K562 (cell line): Measurements from ENCODE around the gene ATP6V0A1. TPM values are rescaled to one million over a fixed set of nuclear protein-coding genes. Genes with fewer than 3 reads are reported as not detected.
A peak's percentile ranks its signal among the peaks of the same experiment; 100 is the strongest.

Experiments used
- ATF3 ChIP-seq, 2 experiments: fragments of 450-650 bp in 1 of 2; sonication (generic) in 1 of 2; formaldehyde crosslinking in 1 of 2; IDR thresholded peaks in 1 of 2; conservative IDR thresholded peaks in 1 of 2; 2 replicates each; pipeline versions ENCODE4 v1.6.1 to v1.8.1; 2016 to 2023; ENCODE audit warnings: mild to moderate bottlenecking in 2 of 2, moderate library complexity in 2 of 2, inconsistent platforms in 1 of 2, missing genetic modification reagents in 1 of 2
- C11orf30 ChIP-seq: fragments of 450-650 bp; IDR thresholded peaks from 2 replicates; pipeline ENCODE4 v1.6.1; 2016; ENCODE audit warnings: low read depth, mild to moderate bottlenecking
- ELF1 ChIP-seq: fragments of 200-800 bp; sonication (Bioruptor generic); IDR thresholded peaks from 2 replicates; pipeline ENCODE4 v1.6.1; 2016; ENCODE audit warnings: missing genetic modification characterization, missing compliant biosample characterization
- EP300 ChIP-seq: IDR thresholded peaks from 2 replicates; pipeline ENCODE4 v1.6.1; 2012; ENCODE audit warnings: low read length, improper control_type of control experiment
- ESRRA ChIP-seq: fragments of 450-650 bp; IDR thresholded peaks from 2 replicates; pipeline ENCODE4 v1.6.1; 2014; ENCODE audit warnings: low read depth, mild to moderate bottlenecking, moderate library complexity, borderline replicate concordance
- EZH2 ChIP-seq: IDR thresholded peaks from 2 replicates; pipeline ENCODE4 v1.6.1; 2012; ENCODE audit warnings: low read depth, mild to moderate bottlenecking, inconsistent platforms, low read length, borderline replicate concordance
- HDGF ChIP-seq: fragments of 450-650 bp; IDR thresholded peaks from 2 replicates; pipeline ENCODE4 v1.6.1; 2016
- MAFK ChIP-seq: IDR thresholded peaks from 2 replicates; pipeline ENCODE4 v1.6.1; 2011; ENCODE audit warnings: low read length, improper control_type of control experiment
- NCOA1 ChIP-seq: fragments of 450-650 bp; IDR thresholded peaks from 2 replicates; pipeline ENCODE4 v1.6.1; 2016; ENCODE audit warnings: low read depth
- POLR2AphosphoS2 ChIP-seq: IDR thresholded peaks from 2 replicates; pipeline ENCODE4 v1.6.1; 2012; ENCODE audit warnings: low read length, improper control_type of control experiment
- SETDB1 ChIP-seq: IDR thresholded peaks from one replicate; pipeline ENCODE4 v1.6.1; 2012; ENCODE audit warnings: low read length, control low read depth, inconsistent platforms
- USF2 ChIP-seq: sonication (generic); formaldehyde crosslinking; IDR thresholded peaks from 2 replicates; pipeline ENCODE4 v1.5.0; 2020; ENCODE audit warnings: missing genetic modification reagents
- ZC3H4 ChIP-seq: sonication (generic); formaldehyde crosslinking; IDR thresholded peaks from 2 replicates; pipeline ENCODE4 v1.9.0; 2021; ENCODE audit warnings: missing genetic modification reagents, borderline replicate concordance
- ZNF263 ChIP-seq: sonication (generic); formaldehyde crosslinking; IDR thresholded peaks from 2 replicates; pipeline ENCODE4 v1.8.0; 2022; ENCODE audit warnings: mild to moderate bottlenecking, missing genetic modification reagents, borderline replicate concordance
- polyA plus RNA-seq, 8 experiments: library from polyadenylated mRNA; depleted of rRNA in 4 of 8; stranded (reverse) in 5 of 8; unstranded in 3 of 8; fragments of >200 nt; fragmentation: Nextera tagmentation in 2 of 8; fragmentation: Illumina TruSeq in 1 of 8; extraction: Ambion mirVana in 2 of 8; extraction: Trizol in 1 of 8; gene quantifications; 2 replicates each; pipeline versions ENCODE4 v1.2.1 to v1.2.3, GENCODE V29; 2011 to 2014; ENCODE audit warnings: inconsistent platforms in 1 of 8, missing spikeins in 1 of 8
- total RNA-seq, 7 experiments: library from RNA; depleted of rRNA in 6 of 7; stranded (reverse); fragments of >200 nt in 6 of 7; fragmentation: Illumina TruSeq in 2 of 7; extraction: Trizol in 2 of 7; gene quantifications; 2 replicates each; pipeline versions ENCODE4 v1.2.1 to v1.2.3, GENCODE V29; 2011 to 2021; ENCODE audit warnings: low replicate concordance in 1 of 7
- TF ChIP-seq, protein P1 (sequence below): IDR thresholded peaks from 3 replicates; pipeline ENCODE4 v1.6.1; 2011; ENCODE audit warnings: borderline replicate concordance, mild to moderate bottlenecking; ENCODE audit not compliant: insufficient read length, insufficient read depth

Gene ATP6V0A1
- total and polyA plus RNA-seq, 9 of the 15 experiments (the other 6 are each of a cell fraction or from before 2014, with no cell fraction given): 11.8 to 158 (median 75.5) TPM

GRCh38 chr17:42422958-42423712 is 35.5 kb upstream of the ATP6V0A1 start, which contains the start of gene CAVIN1 (continued):
- TF ChIP-seq POLR2AphosphoS2 (no peak), HDGF (no peak), USF2 (CRISPR knock-in tag) (0 out of 2 replicates have a peak, but pooled peaks have one; percentile 18), NCOA1 (no peak), ATF3 (IDR thresholded peaks at IDR 0.05) (no peak), ATF3 (CRISPR knock-in tag; conservative IDR thresholded peaks at IDR 0.05) (no peak; the same call in 1 of the 2 replicates), SETDB1 (no peak), ZC3H4 (CRISPR knock-in tag) (no peak), C11orf30 (no peak), EZH2 (no peak), MAFK (no peak), EP300 (no peak), ESRRA (no peak), ELF1 (tag) (no peak), ZNF263 (CRISPR knock-in tag) (no peak)
- TF ChIP-seq, protein P1, sequence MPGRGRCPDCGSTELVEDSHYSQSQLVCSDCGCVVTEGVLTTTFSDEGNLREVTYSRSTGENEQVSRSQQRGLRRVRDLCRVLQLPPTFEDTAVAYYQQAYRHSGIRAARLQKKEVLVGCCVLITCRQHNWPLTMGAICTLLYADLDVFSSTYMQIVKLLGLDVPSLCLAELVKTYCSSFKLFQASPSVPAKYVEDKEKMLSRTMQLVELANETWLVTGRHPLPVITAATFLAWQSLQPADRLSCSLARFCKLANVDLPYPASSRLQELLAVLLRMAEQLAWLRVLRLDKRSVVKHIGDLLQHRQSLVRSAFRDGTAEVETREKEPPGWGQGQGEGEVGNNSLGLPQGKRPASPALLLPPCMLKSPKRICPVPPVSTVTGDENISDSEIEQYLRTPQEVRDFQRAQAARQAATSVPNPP: no peak
